WTC11 (cell line): ENCODE results near the gene ABRAXAS1. TPM values are rescaled to one million over a fixed set of nuclear protein-coding genes. Genes with fewer than 3 reads are reported as not detected.
"Not testable (repeated sequence)": the region's sequence is repeated elsewhere in the genome, so short reads cannot be mapped to it uniquely, and the experiment has no call there.

Source experiments
- ATAC-seq: fragments of 200-7000 bp; cut with Tn5 transposase; 2 replicates; pipeline ENCODE4 v1.10.0; 2021; ENCODE audit warnings: mild to moderate bottlenecking, moderate library complexity
- CTCF ChIA-PET: fragments of 300-600 bp; sonication (Branson Sonifier 250); formaldehyde crosslinking; loops from one replicate; lab custom pipeline; 2021; ENCODE audit warnings: antibody characterized with exemption; lab: Charles Lee
- POLR2A ChIA-PET: fragments of 350-600 bp; sonication (Branson Sonifier 250); formaldehyde crosslinking; loops from one replicate; lab custom pipeline; 2021; ENCODE audit warnings: antibody characterized with exemption; lab: Charles Lee
- DNase-seq: peaks from one replicate; pipeline ENCODE4 v3.0.0; 2021; ENCODE audit warnings: low spot score
- H3K27ac Mint-ChIP-seq: 2 replicates; pipeline ENCODE4 v1.8.0; 2021; ENCODE audit warnings: mixed read lengths
- H3K27me3 Mint-ChIP-seq: 2 replicates; pipeline ENCODE4 v1.8.0; 2021; ENCODE audit warnings: low read depth, mild to moderate bottlenecking, moderate library complexity, mixed read lengths
- H3K36me3 Mint-ChIP-seq: 2 replicates; pipeline ENCODE4 v1.8.0; 2021; ENCODE audit warnings: mixed read lengths
- H3K4me1 Mint-ChIP-seq: 2 replicates; pipeline ENCODE4 v1.8.0; 2022; ENCODE audit warnings: mixed read lengths
- H3K4me3 Mint-ChIP-seq: 2 replicates; pipeline ENCODE4 v1.8.0; 2021; ENCODE audit warnings: mild to moderate bottlenecking, moderate library complexity, mixed read lengths
- H3K9me3 Mint-ChIP-seq: 2 replicates; pipeline ENCODE4 v1.8.0; 2021; ENCODE audit warnings: mixed read lengths
- ATF6 ChIP-seq: sonication (generic); formaldehyde crosslinking; IDR thresholded peaks from 2 replicates; pipeline ENCODE4 v1.8.1; 2023; ENCODE audit warnings: mild to moderate bottlenecking, missing genetic modification reagents
- CTCF ChIP-seq: fragments of 200-600 bp; IDR thresholded peaks from 2 replicates; pipeline ENCODE4 v1.8.0; 2022; ENCODE audit warnings: antibody characterized with exemption
- ELF4 ChIP-seq: sonication (generic); formaldehyde crosslinking; IDR thresholded peaks from 2 replicates; pipeline ENCODE4 v1.8.1; 2022; ENCODE audit warnings: low read depth, mild to moderate bottlenecking, moderate library complexity, missing genetic modification reagents
- EMX1 ChIP-seq: fragments of 250-450 bp; sonication (Bioruptor Pico); IDR thresholded peaks from 2 replicates; pipeline ENCODE4 v1.8.0; 2021; ENCODE audit warnings: mild to moderate bottlenecking
- ESRRA ChIP-seq: sonication (generic); formaldehyde crosslinking; IDR thresholded peaks from 2 replicates; pipeline ENCODE4 v1.8.1; 2022; ENCODE audit warnings: mild to moderate bottlenecking, missing genetic modification reagents, borderline replicate concordance
- FOXK1 ChIP-seq: sonication (generic); formaldehyde crosslinking; IDR thresholded peaks from 2 replicates; pipeline ENCODE4 v1.8.0; 2022; ENCODE audit warnings: mild to moderate bottlenecking, moderate library complexity, missing genetic modification reagents
- GABPB1 ChIP-seq: sonication (generic); formaldehyde crosslinking; IDR thresholded peaks from 2 replicates; pipeline ENCODE4 v1.8.1; 2023; ENCODE audit warnings: mild to moderate bottlenecking, missing genetic modification reagents
- IRF2 ChIP-seq: sonication (generic); formaldehyde crosslinking; IDR thresholded peaks from 2 replicates; pipeline ENCODE4 v1.8.0; 2022; ENCODE audit warnings: low read depth, missing genetic modification reagents, borderline replicate concordance
- KAT7 ChIP-seq: sonication (generic); formaldehyde crosslinking; IDR thresholded peaks from 2 replicates; pipeline ENCODE4 v1.8.1; 2023; ENCODE audit warnings: missing genetic modification reagents, mild to moderate bottlenecking, borderline replicate concordance
- MAX ChIP-seq: sonication (generic); formaldehyde crosslinking; IDR thresholded peaks from 2 replicates; pipeline ENCODE4 v1.8.0; 2022; ENCODE audit warnings: mild to moderate bottlenecking, missing genetic modification reagents
- MXD4 ChIP-seq: fragments of 250-450 bp; sonication (Bioruptor Pico); IDR thresholded peaks from 2 replicates; pipeline ENCODE4 v1.8.0; 2021; ENCODE audit warnings: mild to moderate bottlenecking, moderate library complexity, borderline replicate concordance
- NFE2L1 ChIP-seq: sonication (generic); formaldehyde crosslinking; IDR thresholded peaks from 2 replicates; pipeline ENCODE4 v1.8.1; 2023; ENCODE audit warnings: missing genetic modification reagents
- NFYB ChIP-seq: sonication (generic); formaldehyde crosslinking; conservative IDR thresholded peaks from 2 replicates; pipeline ENCODE4 v1.8.0; 2022; ENCODE audit warnings: low read depth, missing genetic modification reagents
- NR2C2 ChIP-seq: sonication (generic); formaldehyde crosslinking; IDR thresholded peaks from 2 replicates; pipeline ENCODE4 v1.8.0; 2022; ENCODE audit warnings: mild to moderate bottlenecking, missing genetic modification reagents
- PRRX2 ChIP-seq: fragments of 250-450 bp; sonication (Bioruptor Pico); IDR thresholded peaks from 2 replicates; pipeline ENCODE4 v1.8.0; 2021; ENCODE audit warnings: mild to moderate bottlenecking
- SMAD3 ChIP-seq: sonication (generic); formaldehyde crosslinking; IDR thresholded peaks from 2 replicates; pipeline ENCODE4 v1.8.0; 2022; ENCODE audit warnings: missing genetic modification reagents, mild to moderate bottlenecking, borderline replicate concordance
- ZNF317 ChIP-seq: sonication (generic); formaldehyde crosslinking; IDR thresholded peaks from 2 replicates; pipeline ENCODE4 v1.8.1; 2023; ENCODE audit warnings: low read depth, mild to moderate bottlenecking, moderate library complexity, missing genetic modification reagents, borderline replicate concordance
- total RNA-seq: library from RNA; stranded (reverse); gene quantifications from 3 replicates; pipeline ENCODE4 v1.2.3, GENCODE V29; 2021
- TF ChIP-seq, protein P1 (sequence below): fragments of 250-450 bp; sonication (Bioruptor Pico); IDR thresholded peaks from 2 replicates; pipeline ENCODE4 v2.1.2; 2022; ENCODE audit warnings: mild to moderate bottlenecking, moderate library complexity
- TF ChIP-seq, protein P2 (sequence below): fragments of 250-450 bp; sonication (Bioruptor Pico); conservative IDR thresholded peaks from 2 replicates; pipeline ENCODE4 v1.9.0; 2021; ENCODE audit warnings: mild to moderate bottlenecking
- TF ChIP-seq, protein P3 (sequence below): fragments of 250-450 bp; sonication (Bioruptor Pico); IDR thresholded peaks from 2 replicates; pipeline ENCODE4 v1.9.0; 2021; ENCODE audit warnings: mild to moderate bottlenecking

Gene ABRAXAS1
- total RNA-seq, 1 experiment from 2014 or later, result 26.3 TPM

- TF ChIP-seq NFYB (CRISPR knock-in tag), result no peak
- TF ChIP-seq FOXK1 (CRISPR knock-in tag), result no peak
- TF ChIP-seq IRF2 (CRISPR knock-in tag), result no peak
- no peak for TF ChIP-seq ZNF317 (CRISPR knock-in tag)
- TF ChIP-seq SMAD3 (CRISPR knock-in tag), result no peak
- TF ChIP-seq ESRRA (CRISPR knock-in tag), result no peak
- TF ChIP-seq, protein P1, sequence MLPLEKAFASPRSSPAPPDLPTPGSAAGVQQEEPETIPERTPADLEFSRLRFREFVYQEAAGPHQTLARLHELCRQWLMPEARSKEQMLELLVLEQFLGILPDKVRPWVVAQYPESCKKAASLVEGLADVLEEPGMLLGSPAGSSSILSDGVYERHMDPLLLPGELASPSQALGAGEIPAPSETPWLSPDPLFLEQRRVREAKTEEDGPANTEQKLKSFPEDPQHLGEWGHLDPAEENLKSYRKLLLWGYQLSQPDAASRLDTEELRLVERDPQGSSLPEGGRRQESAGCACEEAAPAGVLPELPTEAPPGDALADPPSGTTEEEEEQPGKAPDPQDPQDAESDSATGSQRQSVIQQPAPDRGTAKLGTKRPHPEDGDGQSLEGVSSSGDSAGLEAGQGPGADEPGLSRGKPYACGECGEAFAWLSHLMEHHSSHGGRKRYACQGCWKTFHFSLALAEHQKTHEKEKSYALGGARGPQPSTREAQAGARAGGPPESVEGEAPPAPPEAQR, result no peak
- TF ChIP-seq, protein P2, sequence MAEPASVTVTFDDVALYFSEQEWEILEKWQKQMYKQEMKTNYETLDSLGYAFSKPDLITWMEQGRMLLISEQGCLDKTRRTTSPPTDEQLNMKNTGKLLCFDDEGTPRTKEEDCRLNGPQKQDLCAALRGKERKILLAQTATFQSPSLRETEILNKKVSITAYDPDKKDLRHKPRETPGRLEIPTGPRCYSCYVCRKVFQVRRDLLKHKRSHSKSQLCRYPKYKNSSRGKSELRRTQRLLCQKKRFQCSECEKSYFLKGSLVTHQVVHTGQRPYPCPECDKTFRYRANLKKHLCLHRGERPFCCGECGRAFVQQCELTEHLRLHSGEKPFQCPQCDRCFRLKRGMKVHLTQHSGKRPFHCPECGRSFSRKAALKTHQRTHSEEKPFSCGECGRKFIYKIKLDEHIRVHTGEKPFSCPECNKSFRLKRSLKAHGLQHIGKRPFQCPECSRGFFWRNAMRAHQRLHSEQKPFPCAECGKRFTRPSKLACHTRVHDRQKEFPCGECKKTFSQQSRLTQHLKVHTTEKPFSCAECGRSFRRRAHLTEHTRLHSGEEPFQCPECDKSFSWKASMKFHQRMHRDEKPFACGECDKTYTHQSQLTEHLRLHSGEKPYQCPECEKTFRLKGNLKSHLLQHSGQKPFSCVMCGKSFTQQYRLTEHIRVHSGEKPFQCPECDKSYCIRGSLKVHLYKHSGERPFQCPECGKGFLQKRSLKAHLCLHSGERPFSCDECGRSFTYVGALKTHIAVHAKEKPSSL (CRISPR knock-in tag), result no peak
- TF ChIP-seq, protein P3, sequence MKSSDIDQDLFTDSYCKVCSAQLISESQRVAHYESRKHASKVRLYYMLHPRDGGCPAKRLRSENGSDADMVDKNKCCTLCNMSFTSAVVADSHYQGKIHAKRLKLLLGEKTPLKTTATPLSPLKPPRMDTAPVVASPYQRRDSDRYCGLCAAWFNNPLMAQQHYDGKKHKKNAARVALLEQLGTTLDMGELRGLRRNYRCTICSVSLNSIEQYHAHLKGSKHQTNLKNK (CRISPR knock-in tag), result no peak
Measured at GRCh38 chr4:83510442-83510841, 25.5 kb upstream of the ABRAXAS1 start (continued).

DNA sequence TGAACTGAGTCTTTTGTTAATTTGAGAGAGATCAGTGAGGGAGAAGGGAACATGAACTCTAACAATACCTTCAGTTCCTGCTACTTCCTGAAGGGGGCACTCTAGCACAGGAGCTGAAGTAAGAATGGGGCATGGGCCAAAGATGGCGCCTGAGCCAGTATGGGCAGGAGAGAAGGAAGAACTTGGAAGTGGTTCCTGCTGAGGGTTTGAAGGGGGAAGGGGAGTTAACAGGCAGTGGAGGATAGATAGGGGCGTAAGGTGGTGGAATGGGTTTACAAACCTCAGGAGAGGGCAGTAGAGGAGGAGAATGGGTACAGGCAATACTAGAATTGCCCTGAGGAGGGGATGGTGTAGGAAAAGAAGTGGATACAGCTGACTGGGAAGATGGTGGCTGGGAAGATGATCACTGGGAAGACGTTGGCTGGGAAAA lies 24.3 kb upstream of the ABRAXAS1 start:
- H3K27ac Mint-ChIP-seq, H3K27me3 Mint-ChIP-seq, POLR2A ChIA-PET, H3K9me3 Mint-ChIP-seq, H3K4me3 Mint-ChIP-seq, H3K4me1 Mint-ChIP-seq, H3K36me3 Mint-ChIP-seq: not testable (repeated sequence)
- DNase-seq, result peak; percentile 65
- CTCF ChIA-PET, result interaction anchor here (0.6 to 2.2 kb wide), 9 partner anchors 11 to 152 kb away, joined by 3 to 10 read pairs (median 6); no protein-coding TSS in a partner anchor
- TF ChIP-seq CTCF (peak; percentile 78), PRRX2 (CRISPR knock-in tag) (0 out of 2 replicates have a peak, but pooled peaks have one; percentile 78), MAX (CRISPR knock-in tag) (peak; percentile 23; the same call in 1 of the 2 replicates), EMX1 (CRISPR knock-in tag) (peak; percentile 86)
- TF ChIP-seq, all 79 proteins: peak for 4; not testable (repeated sequence) for 75
- peak; percentile 60 for ATAC-seq

DNA sequence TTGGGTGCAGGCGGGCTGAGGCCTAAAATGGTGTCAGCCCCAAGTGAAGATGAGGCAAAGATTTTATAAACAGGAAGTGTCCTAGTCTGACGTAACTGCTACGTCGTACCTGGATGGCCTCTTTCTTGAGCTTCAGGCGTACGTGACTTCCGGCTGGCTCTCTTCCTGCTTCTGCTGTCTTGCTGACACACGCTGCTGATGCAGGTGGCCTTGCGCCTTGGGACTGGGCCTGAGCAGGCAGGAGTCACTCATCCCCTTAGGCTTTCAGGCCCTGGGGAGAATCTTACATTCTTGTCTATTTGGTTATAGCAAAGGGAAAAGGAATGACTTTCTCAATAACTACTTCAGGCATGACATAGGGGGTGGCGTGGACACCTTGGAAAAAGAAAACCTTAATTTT lies 20.1 kb upstream of the ABRAXAS1 start:
- H3K27ac Mint-ChIP-seq, result no peak overlapping the region
- POLR2A ChIA-PET, result no interaction called here
- ATAC-seq, result no peak
- H3K9me3 Mint-ChIP-seq, result peaks cover 8% of the 10 kb centered on the region
- no peak for TF ChIP-seq GABPB1
- TF ChIP-seq ATF6 (CRISPR knock-in tag), result no peak
- no peak for TF ChIP-seq MXD4 (CRISPR knock-in tag)
- TF ChIP-seq KAT7, result no peak
- TF ChIP-seq NFE2L1 (CRISPR knock-in tag), result no peak
- TF ChIP-seq ELF4 (CRISPR knock-in tag), result no peak
- TF ChIP-seq ESRRA (CRISPR knock-in tag), result no peak
- no peak for TF ChIP-seq NR2C2 (CRISPR knock-in tag)
- H3K36me3 Mint-ChIP-seq, result no peaks in the 10 kb centered on the region
- CTCF ChIA-PET, result no interaction called here
- H3K27me3 Mint-ChIP-seq, result no peaks in the 10 kb centered on the region; the same call in 1 of the 2 replicates
- DNase-seq, result no peak
- no peak overlapping the region for H3K4me3 Mint-ChIP-seq
- peaks cover 7% of the 10 kb centered on the region for H3K4me1 Mint-ChIP-seq
